Measurements from ENCODE around the gene CSF3.

Gene CSF3

GRCh38 chr17:40059729-40060475 is 44.7 kb downstream of the CSF3 start:
- no peak overlapping the region for H3K27ac ChIP-seq
- H3K4me2 ChIP-seq = no peak overlapping the region
- H3K4me1 ChIP-seq = peaks cover 29% of the 10 kb centered on the region
- no peaks in the 10 kb centered on the region for H3K9me3 ChIP-seq
- TF ChIP-seq Cebpa-rat (IDR thresholded peaks at IDR 0.05) = no peak
- no peak overlapping the region for H3K4me3 ChIP-seq
- no peaks in the 10 kb centered on the region for H3K27me3 ChIP-seq
- no peaks in the 10 kb centered on the region for H3K36me3 ChIP-seq
- H3K9ac ChIP-seq = no peak overlapping the region
- H4K20me1 ChIP-seq = no peaks in the 10 kb centered on the region; the same call in 1 of the 2 replicates

- Histone ChIP-seq H3K27me3 (no peaks in the 10 kb centered on the region), H3K36me3 (no peaks in the 10 kb centered on the region), H3K9me3 (no peaks in the 10 kb centered on the region), H3K4me3 (no peak overlapping the region), H3K27ac (no peak overlapping the region), H4K20me1 (no peaks in the 10 kb centered on the region; the same call in 1 of the 2 replicates), H3K4me1 (peaks cover 39% of the 10 kb centered on the region), H3K4me2 (no peak overlapping the region), H3K9ac (no peak overlapping the region)
- TF ChIP-seq Cebpa-rat (IDR thresholded peaks at IDR 0.05) = no peak
These were observed 45.8 kb downstream of the CSF3 start for GRCh38 chr17:40060887-40061608.

GRCh38 chr17:40061609-40062038 is 46.4 kb downstream of the CSF3 start:
- Histone ChIP-seq H3K4me3 (no peak overlapping the region), H3K9me3 (no peaks in the 10 kb centered on the region), H4K20me1 (no peaks in the 10 kb centered on the region; the same call in 1 of the 2 replicates), H3K4me2 (peak overlapping the region; percentile 88), H3K4me1 (peaks cover 45% of the 10 kb centered on the region), H3K36me3 (no peaks in the 10 kb centered on the region), H3K9ac (0 out of 2 replicates have a peak overlapping the region, but pooled peaks have one; percentile 64), H3K27ac (no peak overlapping the region), H3K27me3 (no peaks in the 10 kb centered on the region)
- TF ChIP-seq Cebpa-rat (IDR thresholded peaks at IDR 0.05) = no peak

- H3K9ac ChIP-seq = peak within 1 kb of the TSS; percentile 96
- H3K4me1 ChIP-seq = peaks cover 54% of the 10 kb centered on the region
- no peak for TF ChIP-seq Cebpa-rat (IDR thresholded peaks at IDR 0.05)
- no peaks in the 10 kb centered on the region for H3K27me3 ChIP-seq
- peak within 1 kb of the TSS; percentile 100 for H3K4me2 ChIP-seq
- H3K9me3 ChIP-seq = no peaks in the 10 kb centered on the region
- no peaks in the 10 kb centered on the region; the same call in 1 of the 2 replicates for H4K20me1 ChIP-seq
- peak within 1 kb of the TSS; percentile 100 for H3K4me3 ChIP-seq
- no peaks in the 10 kb centered on the region for H3K36me3 ChIP-seq
- H3K27ac ChIP-seq = peak within 1 kb of the TSS; percentile 96
These were observed 47.3 kb downstream of the CSF3 start, which contains the start of gene THRA for GRCh38 chr17:40062329-40063186. THRA (plus strand) TSS chr17:40062965; CDS start chr17:40074489, 11,524 bp downstream.

GRCh38 chr17:40063187-40063771 is 48.0 kb downstream of the CSF3 start:
- peak overlapping the region; percentile 96 for H3K27ac ChIP-seq
- peak; percentile 45; the same call in 1 of the 2 replicates for TF ChIP-seq Cebpa-rat (IDR thresholded peaks at IDR 0.05)
- H3K4me1 ChIP-seq = peaks cover 62% of the 10 kb centered on the region
- no peaks in the 10 kb centered on the region for H3K36me3 ChIP-seq
- H3K9ac ChIP-seq = peak overlapping the region; percentile 96
- H3K4me3 ChIP-seq = peak overlapping the region; percentile 100
- peak overlapping the region; percentile 100 for H3K4me2 ChIP-seq
- no peaks in the 10 kb centered on the region for H3K27me3 ChIP-seq
- H4K20me1 ChIP-seq = no peaks in the 10 kb centered on the region; the same call in 1 of the 2 replicates
- no peaks in the 10 kb centered on the region for H3K9me3 ChIP-seq

GRCh38 chr17:40063901-40064531 is 48.8 kb downstream of the CSF3 start:
- Histone ChIP-seq H3K9ac (peak overlapping the region; percentile 96), H3K27me3 (no peaks in the 10 kb centered on the region), H3K4me1 (peaks cover 67% of the 10 kb centered on the region), H3K36me3 (no peaks in the 10 kb centered on the region), H3K9me3 (no peaks in the 10 kb centered on the region), H3K4me2 (peak overlapping the region; percentile 100), H4K20me1 (no peaks in the 10 kb centered on the region; the same call in 1 of the 2 replicates), H3K4me3 (peak overlapping the region; percentile 100), H3K27ac (peak overlapping the region; percentile 96)
- TF ChIP-seq Cebpa-rat (IDR thresholded peaks at IDR 0.05) = no peak

- peak overlapping the region; percentile 100 for H3K4me3 ChIP-seq
- H4K20me1 ChIP-seq = no peaks in the 10 kb centered on the region; the same call in 1 of the 2 replicates
- peak overlapping the region; percentile 96 for H3K27ac ChIP-seq
- peaks cover 78% of the 10 kb centered on the region for H3K4me1 ChIP-seq
- no peaks in the 10 kb centered on the region for H3K27me3 ChIP-seq
- peak overlapping the region; percentile 100 for H3K4me2 ChIP-seq
- peak overlapping the region; percentile 96 for H3K9ac ChIP-seq
- no peaks in the 10 kb centered on the region for H3K9me3 ChIP-seq
- TF ChIP-seq Cebpa-rat (IDR thresholded peaks at IDR 0.05) = no peak
- no peaks in the 10 kb centered on the region for H3K36me3 ChIP-seq
These were observed 49.9 kb downstream of the CSF3 start for GRCh38 chr17:40064971-40065768.
